DMS53 treated with DMSO at 0.1 percent for 48 hours (cell line): ENCODE results near the gene SKIDA1.
"Not testable (repeated sequence)": the region's sequence is repeated elsewhere in the genome, so short reads cannot be mapped to it uniquely, and the experiment has no call there.

Experiments
- DNase-seq: peaks from one replicate; lab custom pipeline; 2025; ENCODE audit not compliant: unreplicated experiment; lab: John Stamatoyannopoulos, UW

The SKIDA1 gene

DNA sequence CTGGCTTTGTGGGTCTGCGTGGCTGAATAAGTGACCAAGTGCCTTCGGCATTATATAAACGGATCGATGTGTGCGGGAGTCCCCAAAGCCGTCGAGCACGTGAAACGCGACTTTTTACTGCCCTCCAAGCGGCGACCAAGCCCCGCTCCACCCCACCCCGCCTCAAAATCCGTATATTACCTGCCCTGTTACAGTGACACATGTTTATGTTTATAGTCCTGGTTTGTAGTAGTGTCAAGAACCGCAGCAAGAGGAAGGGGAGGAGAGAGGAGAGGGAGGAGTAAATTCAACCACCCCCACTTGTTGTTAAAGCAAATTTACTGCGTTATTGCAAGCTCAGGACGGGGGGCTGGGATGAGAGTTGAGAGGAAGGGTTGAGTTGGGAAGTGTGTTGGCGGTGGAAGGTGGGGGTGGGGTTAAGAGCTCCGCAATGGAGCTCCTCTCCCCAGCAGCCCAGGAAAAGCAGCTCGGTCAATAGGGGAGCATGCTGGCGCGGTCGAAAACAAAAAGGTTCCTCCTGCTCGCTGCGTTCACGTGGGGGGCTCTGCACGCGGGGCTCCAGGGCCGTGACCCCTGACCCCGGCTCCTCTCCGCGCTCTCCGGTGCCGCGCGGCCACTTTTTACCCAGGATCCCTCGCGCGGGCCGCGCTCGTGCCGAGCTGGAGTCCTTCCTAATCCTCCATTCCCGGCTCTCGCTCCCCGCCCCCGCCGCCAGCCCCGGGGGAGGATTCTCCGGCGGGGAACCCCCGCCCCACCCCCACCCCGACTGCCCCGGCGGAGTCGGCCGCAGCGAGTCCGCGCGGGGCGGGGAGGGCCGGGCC is at the start of gene SKIDA1:
Gene SKIDA1 (minus strand): TSS at position 316 of the 821 bp plus-strand sequence. CDS start 7,860 bp downstream, outside the sequence.
- DNase-seq: peak; percentile 88

DNA sequence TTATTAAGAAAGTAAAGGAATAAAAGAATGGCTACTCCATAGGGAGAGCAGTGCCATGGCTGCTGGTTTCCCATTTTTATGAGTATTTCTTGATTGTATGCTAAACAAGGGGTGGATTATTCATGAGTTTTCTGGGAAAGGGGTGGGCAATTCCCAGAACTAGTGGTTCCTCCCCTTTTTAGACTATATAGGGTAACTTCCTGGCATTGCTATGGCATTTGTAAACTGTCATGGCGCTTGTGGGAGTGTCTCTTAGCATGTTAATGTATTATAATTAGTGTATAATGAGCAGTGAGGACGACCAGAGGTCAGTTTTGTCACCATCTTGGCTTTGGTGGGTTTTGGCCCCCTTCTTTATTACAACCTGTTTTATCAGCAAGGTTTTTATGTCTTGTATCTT is 49.0 kb upstream of the SKIDA1 start:
- DNase-seq: not testable (repeated sequence)

DNA sequence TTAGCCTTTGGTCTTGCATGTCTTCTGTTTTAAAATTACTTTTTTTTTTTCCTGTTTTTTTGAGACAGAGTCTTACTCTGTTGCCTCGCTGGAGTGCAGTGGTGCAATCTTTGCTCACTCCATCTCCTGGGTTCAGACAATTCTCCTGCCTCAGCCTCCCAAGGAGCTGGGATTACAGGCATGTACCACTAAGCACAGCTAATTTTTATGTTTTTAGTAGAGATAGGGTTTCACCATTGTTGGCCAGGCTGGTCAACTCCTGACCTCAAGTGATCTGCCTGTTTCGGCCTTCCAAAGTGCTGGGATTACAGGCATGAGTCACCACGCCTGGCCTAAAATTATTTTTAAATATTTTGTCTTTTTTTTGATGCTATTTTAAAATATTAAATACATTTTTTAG is 47.1 kb upstream of the SKIDA1 start:
- no peak for DNase-seq

DNA sequence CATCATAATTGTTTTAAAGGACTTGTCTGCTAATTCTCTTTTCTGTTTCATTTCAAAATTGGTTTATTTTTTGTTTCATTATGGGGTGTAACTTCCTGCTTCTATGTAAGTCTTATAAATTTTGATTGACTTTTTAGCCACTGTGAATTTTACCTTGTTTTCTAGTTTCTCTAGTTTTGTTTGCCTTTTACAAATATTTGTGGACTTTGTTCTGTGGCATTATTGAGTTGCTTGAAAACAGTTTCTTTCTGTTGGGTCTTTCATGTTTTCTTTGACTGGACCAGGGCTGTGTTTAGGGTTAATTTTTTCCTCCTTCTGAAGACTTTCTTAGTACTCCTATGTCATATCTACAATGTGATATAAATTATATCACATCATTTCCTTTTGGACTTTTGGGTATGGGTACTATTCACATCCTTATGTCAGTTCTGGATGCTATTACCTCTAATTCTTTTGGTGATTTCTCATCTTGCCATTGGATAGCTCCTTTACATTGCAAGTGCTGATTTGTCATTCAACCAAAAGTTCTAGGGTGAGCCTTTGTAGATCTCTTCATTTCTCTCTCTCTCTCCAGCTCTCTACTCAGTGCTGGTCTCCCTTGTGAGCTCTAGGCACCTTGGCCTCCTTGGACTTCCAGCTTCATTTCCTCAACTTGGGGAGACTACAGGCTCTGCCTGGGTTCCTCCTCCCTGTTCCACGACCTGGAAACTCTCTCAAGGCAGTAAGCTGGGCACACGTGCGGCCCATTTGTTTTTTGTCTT is 45.5 kb upstream of the SKIDA1 start:
- DNase-seq: no peak

DNA sequence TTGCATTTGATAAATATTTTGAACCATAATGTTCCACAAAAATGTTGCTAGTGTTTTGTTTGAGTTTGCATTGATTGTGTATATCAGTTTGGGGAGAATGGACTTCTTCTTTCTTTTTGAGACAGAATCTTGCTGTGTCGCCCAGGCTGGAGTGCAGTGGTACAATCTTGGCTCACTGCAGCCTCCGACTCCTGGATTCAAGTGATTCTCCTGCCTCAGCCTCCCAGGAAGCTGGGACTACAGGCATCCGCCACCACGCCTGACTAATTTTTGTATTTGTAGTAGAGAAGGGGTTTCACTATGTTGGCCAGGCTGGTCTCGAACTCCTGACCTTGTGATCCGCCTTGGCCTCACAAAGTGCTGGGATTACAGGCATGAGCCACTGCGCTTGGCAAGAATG is 33.5 kb upstream of the SKIDA1 start:
- not testable (repeated sequence) for DNase-seq

DNA sequence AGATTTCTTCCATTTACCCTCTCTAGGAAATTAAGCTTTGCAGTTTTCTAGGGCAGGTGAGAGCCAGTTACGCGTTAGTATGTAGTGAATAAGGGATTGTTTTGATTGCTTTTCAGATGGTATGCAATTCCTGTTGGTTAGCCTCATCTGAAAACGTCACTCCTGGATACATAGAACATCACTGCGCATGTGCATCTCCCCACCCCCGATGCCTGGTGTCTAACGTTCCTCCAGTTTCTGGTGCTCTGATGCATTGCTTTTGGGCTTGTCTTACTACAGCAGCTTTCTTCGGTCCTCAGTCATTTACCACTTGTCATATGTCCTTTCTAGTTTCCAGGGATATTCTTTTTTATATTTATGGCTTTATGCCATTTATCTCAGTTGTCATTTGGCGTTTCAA is 31.0 kb upstream of the SKIDA1 start:
- no peak for DNase-seq

DNA sequence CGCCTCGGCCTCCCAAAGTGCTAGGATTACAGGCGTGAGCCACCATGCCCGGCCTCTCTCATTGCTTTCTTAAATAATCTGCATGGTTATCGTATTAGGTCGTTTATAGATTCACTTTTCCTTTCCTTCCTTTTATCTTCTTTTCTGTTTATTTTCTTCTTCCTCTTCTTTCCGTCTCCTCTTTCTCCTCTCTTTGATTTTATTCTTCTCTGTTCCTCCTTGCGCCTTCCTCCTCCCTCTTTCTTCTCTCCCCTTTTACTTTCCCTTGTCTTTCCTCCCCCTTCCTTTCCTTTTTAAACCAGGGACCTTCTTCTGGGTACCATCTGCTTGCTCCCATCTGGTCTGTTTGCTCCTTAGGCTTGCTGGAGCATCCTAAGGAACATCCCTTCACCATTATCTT is 27.2 kb upstream of the SKIDA1 start:
- no peak for DNase-seq

DNA sequence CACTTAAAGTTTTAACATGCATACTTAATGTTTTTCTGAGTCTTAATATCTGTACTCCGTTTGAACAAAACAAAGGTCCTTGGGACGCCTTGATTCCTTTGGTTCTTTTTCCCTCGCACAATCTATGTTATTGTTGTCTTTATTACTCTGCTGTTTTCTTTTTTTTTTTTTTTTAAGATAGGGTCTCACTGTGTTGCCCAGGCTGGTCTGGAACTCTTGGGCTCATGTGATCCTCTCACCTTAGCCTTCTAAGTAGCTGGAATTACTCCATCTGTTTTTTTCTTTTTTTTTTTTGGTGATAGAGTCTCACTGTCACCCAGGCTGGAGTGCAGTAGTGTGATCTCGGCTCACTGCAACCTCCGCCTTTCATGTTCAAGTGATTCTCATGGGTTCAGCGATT is 21.8 kb upstream of the SKIDA1 start:
- DNase-seq: no peak

DNA sequence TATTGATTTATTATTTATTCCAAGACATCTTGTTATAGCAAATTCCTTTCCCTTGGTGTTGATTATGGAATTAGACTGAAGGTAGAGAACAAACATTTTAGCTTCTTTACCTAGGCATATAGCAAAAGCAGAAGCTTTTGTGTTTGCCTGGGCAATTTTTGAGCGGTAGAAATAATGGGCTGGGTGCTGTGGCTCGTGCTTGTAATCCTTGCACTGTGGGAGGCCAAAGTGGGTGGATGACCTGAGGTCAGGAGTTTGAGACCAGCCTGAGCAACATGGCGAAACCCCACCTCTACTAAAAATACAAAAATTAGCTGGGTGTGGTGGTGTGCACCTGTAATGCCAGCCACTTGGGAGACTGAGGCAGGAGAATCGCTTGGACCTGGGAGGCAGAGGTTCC is 15.2 kb upstream of the SKIDA1 start:
- DNase-seq: not testable (repeated sequence)

DNA sequence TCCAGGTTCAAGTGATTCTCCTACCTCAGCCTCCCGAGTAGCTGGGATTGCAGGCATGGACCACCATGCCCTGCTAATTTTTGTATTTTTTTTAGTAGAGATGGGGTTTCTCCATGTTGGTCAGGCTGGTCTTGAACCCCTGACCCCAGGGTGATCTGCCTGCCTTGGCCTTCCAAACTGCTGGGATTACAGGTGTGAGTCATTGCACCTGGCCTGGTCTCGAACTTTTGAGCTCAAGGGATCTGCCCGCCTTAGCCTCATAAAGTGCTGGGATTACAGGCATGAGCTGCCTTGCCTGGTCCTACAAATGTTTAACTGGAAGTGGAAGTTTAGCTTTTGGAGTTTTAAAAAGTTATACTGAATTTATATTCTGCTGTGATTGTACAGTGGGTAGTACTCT is 11.4 kb upstream of the SKIDA1 start:
- no peak for DNase-seq

DNA sequence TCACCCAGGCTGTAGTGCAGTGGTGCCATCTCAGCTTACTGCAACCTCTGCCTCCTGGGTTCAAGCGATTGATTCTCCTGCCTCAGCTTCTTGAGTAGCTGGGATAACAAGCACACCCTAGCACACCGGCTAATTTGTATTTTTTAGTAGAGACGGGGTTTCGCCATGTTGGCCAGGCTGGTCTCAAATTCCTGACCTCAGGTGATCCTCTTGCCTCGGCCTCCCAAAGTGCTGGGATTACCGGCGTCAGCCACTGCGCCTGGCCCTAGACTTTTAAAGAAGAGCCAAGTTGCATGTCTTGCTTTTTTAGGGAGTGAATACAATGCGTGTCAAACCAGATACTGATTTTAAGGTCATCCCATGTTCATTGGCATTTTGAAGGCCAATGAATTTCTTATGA is 10.5 kb upstream of the SKIDA1 start:
- not testable (repeated sequence) for DNase-seq

DNA sequence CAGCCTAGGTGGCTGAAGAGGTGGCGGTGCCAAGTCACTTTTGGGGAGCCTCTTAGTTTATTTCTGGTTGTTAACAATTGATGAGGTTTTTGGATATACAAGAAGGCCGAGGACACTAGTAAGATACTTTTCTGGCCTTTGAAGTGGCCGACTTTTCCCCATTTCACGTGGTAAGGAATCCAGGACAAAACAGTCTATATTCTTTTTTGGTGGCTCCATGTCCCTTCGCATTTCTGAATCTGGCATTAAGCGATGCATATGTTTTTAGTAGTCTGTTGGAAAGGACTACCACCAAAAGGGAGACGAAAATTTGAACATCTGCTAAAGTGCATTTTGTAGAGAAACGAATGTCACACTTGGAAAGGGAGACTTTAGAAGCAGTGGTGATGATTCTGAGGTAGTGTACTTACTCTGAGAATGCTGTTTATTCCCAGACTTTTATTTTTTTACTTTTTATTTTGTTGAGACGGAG is 10.0 kb upstream of the SKIDA1 start:
- DNase-seq: no peak

DNA sequence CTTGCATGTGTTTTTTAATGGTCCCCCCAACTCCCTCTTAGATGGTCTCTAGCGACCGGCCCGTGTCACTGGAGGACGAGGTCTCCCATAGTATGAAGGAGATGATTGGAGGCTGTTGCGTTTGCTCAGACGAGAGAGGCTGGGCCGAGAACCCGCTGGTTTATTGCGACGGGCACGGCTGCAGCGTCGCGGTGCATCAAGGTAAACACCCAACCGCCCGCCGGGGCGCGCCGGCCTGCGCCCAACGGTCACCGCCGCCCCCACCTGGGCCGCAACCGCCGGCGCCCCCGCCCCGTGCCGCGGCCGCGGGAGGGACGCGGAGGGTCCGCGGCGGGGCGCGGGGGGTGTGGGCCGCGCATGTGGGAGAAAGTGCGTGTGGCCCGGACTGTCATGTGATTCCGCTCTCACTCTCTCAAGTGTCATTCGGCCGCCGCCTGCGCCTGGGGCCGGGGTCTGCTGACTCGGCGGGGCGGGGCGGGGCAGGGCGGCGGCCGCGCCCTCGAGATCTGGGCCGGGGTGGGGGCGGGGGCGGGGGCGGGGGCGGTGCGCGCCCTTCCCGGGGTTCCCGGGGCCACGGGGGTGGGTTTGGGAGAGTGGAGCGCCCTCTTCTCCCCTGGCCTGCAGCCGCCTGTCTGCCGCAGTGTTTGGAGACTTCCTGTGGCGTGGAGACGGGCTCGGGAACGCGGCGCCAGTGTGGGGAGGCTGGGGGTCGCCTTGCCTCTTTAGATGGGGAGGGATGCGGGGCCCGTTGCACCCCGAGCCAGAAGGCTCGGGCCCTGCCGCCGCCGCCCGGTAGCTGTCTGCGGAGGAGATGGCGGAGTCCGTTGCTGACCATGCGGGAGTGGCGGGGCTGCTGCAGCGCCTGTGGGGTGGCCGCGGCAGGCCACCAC is 9.4 kb upstream of the SKIDA1 start:
- peak; percentile 67 for DNase-seq

DNA sequence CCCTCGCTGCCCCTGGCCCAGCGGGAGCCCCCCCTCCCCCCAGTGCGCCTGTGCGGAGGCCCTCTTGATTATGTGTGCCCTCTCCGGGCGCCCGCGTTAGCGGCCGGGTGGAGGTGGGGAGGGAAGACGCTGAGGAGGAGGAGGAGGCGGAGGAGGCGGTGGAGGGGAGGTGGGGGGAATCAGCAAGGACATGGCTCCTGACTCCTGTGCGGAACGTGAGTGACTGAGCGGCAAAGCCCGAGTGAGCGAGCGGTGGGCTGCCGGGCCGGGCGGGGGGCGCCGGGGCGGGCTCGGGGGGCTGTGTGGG is 8.8 kb upstream of the SKIDA1 start:
- DNase-seq: no peak

DNA sequence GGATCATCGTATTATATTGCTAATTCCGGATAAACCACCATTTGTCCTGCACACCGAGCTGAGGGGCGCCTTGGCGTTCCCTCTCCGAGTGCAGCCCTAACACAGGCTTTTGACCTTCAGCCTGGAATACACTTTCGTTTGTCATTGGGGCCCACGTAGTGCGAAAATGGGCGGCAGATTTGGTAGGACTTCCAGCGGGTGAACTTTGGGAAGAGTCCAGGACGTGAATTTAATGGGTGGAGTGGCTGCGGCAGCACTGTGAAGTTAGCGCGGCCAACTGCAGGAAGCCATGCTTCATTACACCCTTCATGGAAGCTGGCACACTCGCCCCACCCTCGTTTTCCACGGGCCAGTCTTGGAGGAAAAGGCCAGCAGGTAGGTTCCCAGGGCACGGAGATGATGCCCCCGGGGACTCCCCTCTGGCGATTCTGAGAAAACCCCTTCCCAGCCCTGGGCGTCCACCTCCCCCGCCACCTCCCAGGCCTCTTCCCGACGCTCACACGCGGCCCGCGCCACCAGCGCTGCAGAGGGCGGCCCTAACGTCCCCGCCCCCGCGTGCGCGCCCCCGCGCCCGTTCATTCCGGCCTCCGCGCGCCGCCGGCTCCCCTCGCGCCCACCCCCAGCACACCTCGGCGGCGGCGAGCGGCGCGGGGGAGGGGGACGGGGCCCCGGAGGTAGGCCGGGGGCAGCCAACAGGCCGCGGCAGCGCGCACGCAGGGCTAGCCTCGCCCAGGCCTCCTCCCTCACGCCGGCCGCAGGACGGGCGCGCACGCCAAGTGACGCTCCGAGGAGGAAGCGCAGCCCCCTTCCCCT is 8.2 kb upstream of the SKIDA1 start, which contains the start of gene MLLT10:
Gene MLLT10 (plus strand): TSS at position 766 of the 813 bp plus-strand sequence. CDS start 413 bp downstream, outside the sequence.
- peak; percentile 96 for DNase-seq

DNA sequence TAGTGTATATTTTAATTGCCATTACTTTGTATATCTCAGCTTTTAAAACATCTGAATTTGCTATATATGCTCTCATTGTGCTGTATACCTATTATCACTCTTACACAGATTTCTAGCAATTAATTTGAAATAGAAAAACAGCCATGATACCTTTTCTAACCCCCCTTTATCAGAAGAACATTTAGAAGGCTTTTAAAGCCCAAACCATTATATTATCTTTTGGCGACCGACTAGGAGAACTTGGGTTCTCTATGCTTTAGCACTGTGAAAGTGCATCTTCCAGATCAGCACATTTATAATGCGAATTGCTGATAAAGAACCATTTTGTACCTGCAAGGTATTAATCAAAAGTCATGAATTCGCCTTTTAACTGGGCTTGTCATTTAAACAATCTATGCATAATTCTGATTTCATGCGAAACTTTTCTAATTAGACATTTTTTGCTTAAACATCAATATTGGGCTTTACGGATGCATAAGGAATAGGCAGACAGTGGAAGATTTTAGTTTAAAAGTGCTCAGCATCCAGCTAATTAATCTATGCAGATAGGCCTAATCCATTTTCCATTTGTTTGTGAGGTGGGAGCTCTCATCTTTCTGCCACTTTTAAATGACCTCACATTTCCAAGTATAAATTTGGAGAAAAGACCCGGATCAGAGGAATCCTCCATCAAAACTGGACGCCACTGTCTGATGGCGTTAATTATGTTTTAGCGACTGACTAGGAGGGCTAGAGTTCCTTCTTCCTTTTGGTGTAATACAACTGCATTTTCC is 7.4 kb upstream of the SKIDA1 start:
- peak; percentile 72 for DNase-seq

DNA sequence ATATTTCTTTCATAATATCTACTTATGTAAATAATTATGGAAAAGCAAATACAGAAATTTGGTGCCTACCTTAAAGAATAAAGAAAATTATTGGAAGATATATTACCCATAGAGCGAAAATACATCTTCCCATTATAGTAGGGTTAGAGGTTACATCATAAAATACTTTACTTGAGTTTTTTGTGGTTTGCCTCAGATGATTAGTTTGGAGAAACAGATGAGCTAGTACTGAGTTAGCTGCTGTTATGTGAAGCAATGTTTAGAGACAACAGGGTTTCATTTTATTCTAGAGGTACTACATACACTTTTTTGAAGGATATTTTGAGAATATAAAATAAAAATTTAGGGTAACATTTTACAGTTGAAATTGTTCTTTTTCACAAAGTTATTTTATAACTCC is 5.7 kb upstream of the SKIDA1 start:
- no peak for DNase-seq

DNA sequence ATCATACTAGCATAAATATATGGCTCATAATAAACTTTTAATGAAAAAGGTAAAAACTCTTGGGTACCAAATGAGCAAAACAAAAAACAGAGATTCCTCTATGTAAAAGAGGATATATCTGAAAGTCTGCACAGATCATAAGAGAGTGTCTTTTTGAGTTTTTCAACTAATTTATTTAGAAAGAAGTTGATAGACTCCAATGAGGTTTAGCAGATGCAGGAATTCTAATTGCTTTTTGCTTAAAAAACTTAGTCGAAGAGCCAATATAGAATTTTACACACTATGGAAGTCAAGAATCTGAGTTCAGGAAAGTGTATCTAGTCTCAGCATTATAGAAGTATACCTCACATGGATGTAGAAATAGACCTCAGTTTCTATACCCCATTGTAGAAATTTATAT is 5.2 kb upstream of the SKIDA1 start:
- DNase-seq: peak; percentile 43

DNA sequence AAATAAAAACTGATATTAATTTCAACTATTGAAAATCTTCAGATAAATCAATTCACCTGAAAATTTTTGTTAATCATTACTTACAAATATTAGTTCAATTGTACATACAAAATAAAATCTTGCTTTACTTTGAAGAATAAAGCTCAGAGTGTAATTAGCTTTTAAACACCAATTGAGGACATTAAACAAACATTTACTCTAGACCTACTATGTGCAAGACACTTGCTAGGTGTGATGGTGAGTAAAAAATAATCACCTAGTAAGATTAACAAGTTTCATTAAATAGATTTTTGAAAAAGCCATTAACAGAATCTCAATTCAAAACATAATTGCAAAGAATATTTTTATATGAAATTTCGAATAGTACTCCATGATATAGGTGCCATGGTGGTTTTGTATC is 4.7 kb upstream of the SKIDA1 start:
- DNase-seq: no peak
